ENCODE measurements around the gene PKM.
A peak's percentile ranks its signal among the peaks of the same experiment; 100 is the strongest.

- peak; percentile 78 for TF ChIP-seq POLR2AphosphoS5 (IDR thresholded peaks at IDR 0.05; ENCODE audit: low read depth, low read length)
- TF ChIP-seq POLR2A (IDR thresholded peaks at IDR 0.05; ENCODE audit: low read depth, low read length), result peak; percentile 50; the same call in 1 of the 2 replicates
- TF ChIP-seq TAF1 (IDR thresholded peaks at IDR 0.05; ENCODE audit: low read depth, low read length), result no peak
- no peak for TF ChIP-seq SPI1 (IDR thresholded peaks at IDR 0.05; ENCODE audit: low read depth, low read length)
- TF ChIP-seq PAX5 (IDR thresholded peaks at IDR 0.05; ENCODE audit: insufficient read depth, low read length, severe bottlenecking), result no peak
- TF ChIP-seq POU2F2 (IDR thresholded peaks at IDR 0.05; ENCODE audit: low read depth, low read length), result no peak
Observed at GRCh38 chr15:72222393-72222792, 8.6 kb downstream of the PKM start.
